HepG2 (cell line): Measurements from ENCODE around the gene STK32C. TPM values are rescaled to one million over a fixed set of nuclear protein-coding genes. Genes with fewer than 3 reads are reported as not detected.

Experiments
- ATAC-seq: fragments of 200-7000 bp; cut with Tn5 transposase; 3 replicates; pipeline ENCODE4 v1.9.1; 2020; ENCODE audit warnings: mild to moderate bottlenecking, moderate library complexity
- BruUV-seq: library from RNA; stranded (reverse); fragments of 400-500 nt; replicated peaks from 2 replicates; lab custom pipeline; 2021; lab: Mats Ljungman, UMichigan
- CTCF ChIA-PET: fragments of 300-600 bp; formaldehyde crosslinking; extraction: SDS; loops from one replicate; lab custom pipeline; 2021; ENCODE audit warnings: low total read pairs, inconsistent platforms, low intra/inter-chr PET ratio; lab: Yijun Ruan, JAX
- POLR2A ChIA-PET: fragments of 350-600 bp; sonication (Branson Sonifier 250); formaldehyde crosslinking; loops from one replicate; lab custom pipeline; 2020; ENCODE audit warnings: antibody characterized with exemption, inconsistent platforms; lab: Yijun Ruan, JAX
- DNase-seq: peaks from one replicate; pipeline ENCODE4 v3.0.0-alpha.2; 2015; ENCODE audit warnings: low spot score
- FAIRE-seq: peaks from 3 replicates; lab custom pipeline; 2011; peaks lifted over from hg19 to GRCh38; lab: Jason Lieb, UNC
- H2AFZ ChIP-seq: one replicate; pipeline ENCODE4 v1.6.1; 2011; ENCODE audit warnings: low read length, inconsistent platforms
- H3K27ac ChIP-seq: fragments of 300-600 bp; 3 replicates; pipeline ENCODE4 v1.8.0; 2011; ENCODE audit warnings: mixed run types, mild to moderate bottlenecking, mixed read lengths, low read length, inconsistent platforms; ENCODE audit not compliant: insufficient read depth; ENCODE audit errors: extremely low read length
- H3K27me3 ChIP-seq, 2 experiments: fragments of 200-600 bp in 1 of 2; 2 replicates in 1 of 2; 3 replicates in 1 of 2; pipeline versions ENCODE4 v1.6.0 to v1.8.0; 2011; ENCODE audit warnings: low read length in 2 of 2, mild to moderate bottlenecking in 2 of 2, moderate library complexity in 2 of 2, inconsistent platforms in 1 of 2; ENCODE audit not compliant: insufficient read depth in 2 of 2, control insufficient read depth in 1 of 2
- H3K36me3 ChIP-seq, 2 experiments: fragments of 200-600 bp in 1 of 2; replicated peaks in 1 of 2; 2 replicates in 1 of 2; 3 replicates in 1 of 2; pipeline versions ENCODE4 v1.5.1 to v1.8.0; 2011; ENCODE audit warnings: low read length in 2 of 2, inconsistent platforms in 1 of 2; ENCODE audit not compliant: insufficient read depth in 2 of 2, control insufficient read depth in 1 of 2
- H3K4me1 ChIP-seq: 2 replicates; pipeline ENCODE4 v1.5.1; 2012; ENCODE audit warnings: low read length, inconsistent platforms; ENCODE audit not compliant: insufficient read depth
- H3K4me2 ChIP-seq: 2 replicates; pipeline ENCODE4 v1.6.0; 2011; ENCODE audit warnings: low read depth, low read length, inconsistent platforms
- H3K4me3 ChIP-seq, 3 experiments: fragments of 200-600 bp in 1 of 3; sonication (generic), shearing (Covaris generic) in 1 of 3; replicated peaks in 1 of 3; 2 replicates each; pipeline ENCODE4 v1.5.1; 2011 to 2016; ENCODE audit warnings: low read length in 3 of 3, inconsistent platforms in 2 of 3, low read depth in 2 of 3, mild to moderate bottlenecking in 2 of 3, control low read depth in 1 of 3, mixed read lengths in 1 of 3; ENCODE audit not compliant: insufficient read depth in 1 of 3
- H3K79me2 ChIP-seq: one replicate; pipeline ENCODE4 v1.6.1; 2011; ENCODE audit warnings: low read length, inconsistent platforms; ENCODE audit not compliant: insufficient read depth
- H3K9ac ChIP-seq: 2 replicates; pipeline ENCODE4 v1.6.0; 2011; ENCODE audit warnings: mild to moderate bottlenecking, low read depth, low read length, inconsistent platforms; ENCODE audit not compliant: insufficient read depth
- H3K9me3 ChIP-seq: 2 replicates; pipeline ENCODE4 v1.5.1; 2012; ENCODE audit warnings: mild to moderate bottlenecking, low read length
- H4K20me1 ChIP-seq: 2 replicates; pipeline ENCODE4 v1.6.0; 2011; ENCODE audit warnings: inconsistent platforms, mild to moderate bottlenecking, low read length, moderate library complexity; ENCODE audit not compliant: insufficient read depth
- AFF4 ChIP-seq: sonication (generic); formaldehyde crosslinking; IDR thresholded peaks from 2 replicates; pipeline ENCODE4 v1.4.0; 2020; ENCODE audit warnings: missing genetic modification reagents
- NR3C1 ChIP-seq: sonication (generic); formaldehyde crosslinking; IDR thresholded peaks from 2 replicates; pipeline ENCODE4 v1.4.0; 2020; ENCODE audit warnings: missing genetic modification reagents
- RCOR2 ChIP-seq: IDR thresholded peaks from 2 replicates; pipeline ENCODE4 v1.6.1; 2016; ENCODE audit warnings: missing biosample characterization, missing genetic modification reagents
- ZBTB49 ChIP-seq: sonication (generic); formaldehyde crosslinking; IDR thresholded peaks from 2 replicates; pipeline ENCODE4 v1.4.0; 2020; ENCODE audit warnings: missing genetic modification reagents, borderline replicate concordance
- ZNF17 ChIP-seq: sonication (generic); formaldehyde crosslinking; IDR thresholded peaks from 2 replicates; pipeline ENCODE4 v1.5.0; 2020; ENCODE audit warnings: mild to moderate bottlenecking, missing genetic modification reagents
- ZNF3 ChIP-seq: IDR thresholded peaks from 2 replicates; pipeline ENCODE4 v1.7.0; 2017; ENCODE audit warnings: inconsistent platforms
- ZNF34 ChIP-seq: sonication (generic); formaldehyde crosslinking; IDR thresholded peaks from 2 replicates; pipeline ENCODE4 v1.4.0; 2020; ENCODE audit warnings: mild to moderate bottlenecking, missing genetic modification reagents, borderline replicate concordance
- ZNF792 ChIP-seq: IDR thresholded peaks from 2 replicates; pipeline ENCODE4 v1.6.1; 2016
- ZNF839 ChIP-seq: sonication (generic); formaldehyde crosslinking; IDR thresholded peaks from 2 replicates; pipeline ENCODE4 v1.4.0; 2020; ENCODE audit warnings: missing genetic modification reagents, mild to moderate bottlenecking, borderline replicate concordance
- WGBS: methylation state at CpG from one replicate; pipeline ENCODE4 v1.1.6; 2017; ENCODE audit warnings: low lambda C conversion rate; 5-methylcytosine and 5-hydroxymethylcytosine counted together
- in situ Hi-C: cut with HindIII; loops from 2 replicates; pipeline ENCODE4 v1.10.0; 2017; ENCODE audit warnings: low pct_unique_long_range_greater_than_20kb; ENCODE audit not compliant: extremely low pct_ligation_motif_present
- intact Hi-C: fragments of 100-400 bp; cut with micrococcal nuclease; formaldehyde crosslinking; loops from one replicate; pipeline ENCODE4 v1.10.0; 2022; ENCODE audit not compliant: unreplicated experiment
- polyA plus RNA-seq, 8 experiments: library from polyadenylated mRNA; depleted of rRNA in 3 of 8; stranded (reverse) in 7 of 8; unstranded in 1 of 8; fragments of >200 nt; fragmentation: Illumina TruSeq in 4 of 8; extraction: Trizol in 4 of 8; gene quantifications; 2 replicates each; pipeline versions ENCODE4 v1.2.1 to v1.2.3, GENCODE V29; 2011 to 2016; ENCODE audit warnings: low read depth in 4 of 8, missing spikeins in 1 of 8, mixed read lengths in 1 of 8; ENCODE audit not compliant: insufficient read depth in 1 of 8
- total RNA-seq, 5 experiments: library from RNA; depleted of rRNA; stranded (reverse); fragments of >200 nt; fragmentation: Illumina TruSeq; extraction: Trizol; gene quantifications; 2 replicates each; pipeline ENCODE4 v1.2.3, GENCODE V29; 2016; ENCODE audit warnings: low read depth in 1 of 5
- TF ChIP-seq, protein P1 (sequence below): sonication (generic); formaldehyde crosslinking; IDR thresholded peaks from 2 replicates; pipeline ENCODE4 v1.5.0; 2020; ENCODE audit warnings: missing genetic modification reagents, mild to moderate bottlenecking, borderline replicate concordance
- TF ChIP-seq, protein P2 (sequence below): fragments of 450-650 bp; IDR thresholded peaks from 2 replicates; pipeline ENCODE4 v1.6.1; 2017

The STK32C gene
- total and polyA plus RNA-seq, 2 of the 13 experiments (the other 11 are each of a cell fraction or from before 2014, with no cell fraction given): 10.9 to 19.4 TPM

GRCh38 chr10:132233501-132234085, 74.2 kb downstream of the STK32C start:
- ATAC-seq (no peak), FAIRE-seq (no peak), DNase-seq (no peak)
- ChIA-PET POLR2A (no interaction called here), CTCF (no interaction called here)
- in situ Hi-C loops (no loop called here), intact Hi-C loops (no loop called here)
- TF ChIP-seq ZNF34 (CRISPR knock-in tag): no peak
- TF ChIP-seq, protein P1, sequence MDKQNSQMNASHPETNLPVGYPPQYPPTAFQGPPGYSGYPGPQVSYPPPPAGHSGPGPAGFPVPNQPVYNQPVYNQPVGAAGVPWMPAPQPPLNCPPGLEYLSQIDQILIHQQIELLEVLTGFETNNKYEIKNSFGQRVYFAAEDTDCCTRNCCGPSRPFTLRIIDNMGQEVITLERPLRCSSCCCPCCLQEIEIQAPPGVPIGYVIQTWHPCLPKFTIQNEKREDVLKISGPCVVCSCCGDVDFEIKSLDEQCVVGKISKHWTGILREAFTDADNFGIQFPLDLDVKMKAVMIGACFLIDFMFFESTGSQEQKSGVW (CRISPR knock-in tag): no peak
- no peak for TF ChIP-seq ZNF792
- no peak for TF ChIP-seq ZNF3 (CRISPR knock-in tag)
- no TSS peak for BruUV-seq
- Histone ChIP-seq H4K20me1 (no peaks in the 10 kb centered on the region), H3K36me3 (no peaks in the 10 kb centered on the region), H3K79me2 (no peaks in the 10 kb centered on the region), H3K9ac (no peak overlapping the region), H2AFZ (no peak overlapping the region), H3K9me3 (no peaks in the 10 kb centered on the region), H3K4me1 (no peaks in the 10 kb centered on the region), H3K27me3 (no peaks in the 10 kb centered on the region), H3K27ac (no peak overlapping the region), H3K4me2 (no peak overlapping the region), H3K4me3 (no peak overlapping the region)
- WGBS: 95% methylated on average over 4 of the region's 18 CpGs

GRCh38 chr10:132232981-132233380, 74.8 kb downstream of the STK32C start:
- TF ChIP-seq ZBTB49 (CRISPR knock-in tag) (no peak), AFF4 (CRISPR knock-in tag) (no peak), ZNF839 (CRISPR knock-in tag) (no peak), ZNF17 (CRISPR knock-in tag) (no peak), NR3C1 (no peak), RCOR2 (CRISPR knock-in tag) (no peak)
- TF ChIP-seq, protein P2, sequence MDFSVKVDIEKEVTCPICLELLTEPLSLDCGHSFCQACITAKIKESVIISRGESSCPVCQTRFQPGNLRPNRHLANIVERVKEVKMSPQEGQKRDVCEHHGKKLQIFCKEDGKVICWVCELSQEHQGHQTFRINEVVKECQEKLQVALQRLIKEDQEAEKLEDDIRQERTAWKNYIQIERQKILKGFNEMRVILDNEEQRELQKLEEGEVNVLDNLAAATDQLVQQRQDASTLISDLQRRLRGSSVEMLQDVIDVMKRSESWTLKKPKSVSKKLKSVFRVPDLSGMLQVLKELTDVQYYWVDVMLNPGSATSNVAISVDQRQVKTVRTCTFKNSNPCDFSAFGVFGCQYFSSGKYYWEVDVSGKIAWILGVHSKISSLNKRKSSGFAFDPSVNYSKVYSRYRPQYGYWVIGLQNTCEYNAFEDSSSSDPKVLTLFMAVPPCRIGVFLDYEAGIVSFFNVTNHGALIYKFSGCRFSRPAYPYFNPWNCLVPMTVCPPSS: no peak
- Histone ChIP-seq H3K27ac (no peak overlapping the region), H3K4me1 (no peaks in the 10 kb centered on the region), H3K9me3 (no peaks in the 10 kb centered on the region), H3K4me3 (no peak overlapping the region), H3K27me3 (no peaks in the 10 kb centered on the region), H3K79me2 (no peaks in the 10 kb centered on the region), H3K9ac (no peak overlapping the region), H4K20me1 (no peaks in the 10 kb centered on the region), H2AFZ (no peak overlapping the region), H3K36me3 (no peaks in the 10 kb centered on the region), H3K4me2 (no peak overlapping the region)
- in situ Hi-C loops: no loop called here
- DNase-seq (no peak), ATAC-seq (no peak), FAIRE-seq (no peak)
- ChIA-PET POLR2A (no interaction called here), CTCF (no interaction called here)
- BruUV-seq: no TSS peak
- 77% methylated on average over 9 of the region's 9 CpGs for WGBS
- intact Hi-C loops: no loop called here
